ENCODE results near the gene ZMIZ1.

DNA sequence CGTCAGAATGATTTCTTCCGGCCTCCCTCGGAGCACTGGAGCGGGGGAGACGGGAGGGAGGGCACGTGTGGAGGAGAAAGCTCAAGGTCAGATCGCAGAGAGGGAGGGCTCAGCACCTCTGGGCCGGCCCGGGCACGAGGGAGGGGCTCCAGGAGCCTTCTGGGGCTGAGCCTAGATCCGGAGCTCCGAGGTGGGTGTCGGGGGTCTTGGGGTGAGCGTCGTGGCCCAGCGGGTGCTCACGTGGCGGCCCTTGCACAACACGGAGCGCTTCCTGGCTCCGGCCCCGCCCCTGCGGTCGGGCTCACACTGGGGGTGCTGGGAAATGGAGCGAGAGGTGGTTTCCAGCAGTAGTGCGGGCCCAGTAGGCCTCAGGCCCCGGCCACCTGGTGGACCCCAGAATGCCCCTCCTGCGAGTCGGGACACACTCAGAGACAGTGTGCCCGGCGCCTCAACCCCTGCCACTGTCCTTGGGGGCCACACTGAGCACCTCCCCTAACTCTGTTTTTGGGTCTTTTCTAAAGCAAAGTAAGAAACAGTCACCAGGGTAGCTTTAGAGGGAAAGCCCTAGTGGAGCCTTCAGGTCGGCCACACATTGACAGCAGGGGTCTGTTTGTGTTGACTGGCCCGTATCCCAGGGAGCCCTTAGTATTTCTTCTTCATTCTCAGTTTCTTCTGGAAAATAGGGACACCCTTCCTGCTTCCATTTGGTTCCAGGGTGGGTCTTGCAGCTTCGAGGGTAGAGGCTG lies 279.3 kb downstream of the ZMIZ1 start:
- no peak for TF ChIP-seq POLR2A (IDR thresholded peaks at IDR 0.05; ENCODE audit: extremely low read depth, insufficient read length)
- TF ChIP-seq, protein P1, sequence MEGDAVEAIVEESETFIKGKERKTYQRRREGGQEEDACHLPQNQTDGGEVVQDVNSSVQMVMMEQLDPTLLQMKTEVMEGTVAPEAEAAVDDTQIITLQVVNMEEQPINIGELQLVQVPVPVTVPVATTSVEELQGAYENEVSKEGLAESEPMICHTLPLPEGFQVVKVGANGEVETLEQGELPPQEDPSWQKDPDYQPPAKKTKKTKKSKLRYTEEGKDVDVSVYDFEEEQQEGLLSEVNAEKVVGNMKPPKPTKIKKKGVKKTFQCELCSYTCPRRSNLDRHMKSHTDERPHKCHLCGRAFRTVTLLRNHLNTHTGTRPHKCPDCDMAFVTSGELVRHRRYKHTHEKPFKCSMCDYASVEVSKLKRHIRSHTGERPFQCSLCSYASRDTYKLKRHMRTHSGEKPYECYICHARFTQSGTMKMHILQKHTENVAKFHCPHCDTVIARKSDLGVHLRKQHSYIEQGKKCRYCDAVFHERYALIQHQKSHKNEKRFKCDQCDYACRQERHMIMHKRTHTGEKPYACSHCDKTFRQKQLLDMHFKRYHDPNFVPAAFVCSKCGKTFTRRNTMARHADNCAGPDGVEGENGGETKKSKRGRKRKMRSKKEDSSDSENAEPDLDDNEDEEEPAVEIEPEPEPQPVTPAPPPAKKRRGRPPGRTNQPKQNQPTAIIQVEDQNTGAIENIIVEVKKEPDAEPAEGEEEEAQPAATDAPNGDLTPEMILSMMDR (IDR thresholded peaks at IDR 0.05; ENCODE audit: low read depth, low read length) = no peak
- peak; percentile 99 for TF ChIP-seq MYC (IDR thresholded peaks at IDR 0.05; ENCODE audit: low read depth, low read length)
- TF ChIP-seq, protein P2, sequence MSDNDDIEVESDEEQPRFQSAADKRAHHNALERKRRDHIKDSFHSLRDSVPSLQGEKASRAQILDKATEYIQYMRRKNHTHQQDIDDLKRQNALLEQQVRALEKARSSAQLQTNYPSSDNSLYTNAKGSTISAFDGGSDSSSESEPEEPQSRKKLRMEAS (IDR thresholded peaks at IDR 0.05; ENCODE audit: low read depth, low read length) = peak; percentile 97

Measured in NB4 (cell line).